Trophoblast cell (in vitro differentiated cells and primary cell): ENCODE data around the gene CCNDBP1.

Source experiments
- DNase-seq, 2 donors: peaks; one replicate each; pipeline ENCODE4 v3.0.0-alpha.2; 2016
- H2AFZ ChIP-seq: 2 replicates; pipeline ENCODE4 v1.6.1; 2013; ENCODE audit warnings: low read length, moderate library complexity, mild to moderate bottlenecking; ENCODE audit not compliant: insufficient read depth, poor library complexity
- H2AK5ac ChIP-seq: 2 replicates; pipeline ENCODE4 v1.6.1; 2013; ENCODE audit warnings: mild to moderate bottlenecking, low read length
- H2BK120ac ChIP-seq: 2 replicates; pipeline ENCODE4 v1.6.1; 2013; ENCODE audit warnings: low read length, mild to moderate bottlenecking, moderate library complexity; ENCODE audit not compliant: insufficient read depth, poor library complexity
- H2BK12ac ChIP-seq: 2 replicates; pipeline ENCODE4 v1.6.1; 2013; ENCODE audit warnings: mild to moderate bottlenecking, low read length, moderate library complexity
- H2BK5ac ChIP-seq: 2 replicates; pipeline ENCODE4 v1.6.1; 2013; ENCODE audit warnings: low read length, low read depth, moderate library complexity, mild to moderate bottlenecking; ENCODE audit not compliant: poor library complexity
- H3K14ac ChIP-seq: 2 replicates; pipeline ENCODE4 v1.6.1; 2013; ENCODE audit warnings: mild to moderate bottlenecking, low read length
- H3K18ac ChIP-seq: 2 replicates; pipeline ENCODE4 v1.6.1; 2013; ENCODE audit warnings: mild to moderate bottlenecking, low read length
- H3K23ac ChIP-seq: 2 replicates; pipeline ENCODE4 v1.6.1; 2013; ENCODE audit warnings: low read length
- H3K27ac ChIP-seq: 2 replicates; pipeline ENCODE4 v1.5.1; 2013; ENCODE audit warnings: low read depth, mild to moderate bottlenecking, inconsistent platforms, low read length, moderate library complexity
- H3K27me3 ChIP-seq: 2 replicates; pipeline ENCODE4 v1.6.1; 2013; ENCODE audit warnings: inconsistent platforms, mild to moderate bottlenecking, low read length, moderate library complexity; ENCODE audit not compliant: insufficient read depth
- H3K36me3 ChIP-seq, 2 experiments: 1 replicate in 1 of 2; 2 replicates in 1 of 2; pipeline ENCODE4 v1.6.1; 2013; ENCODE audit warnings: low read length in 2 of 2, mild to moderate bottlenecking in 2 of 2, moderate library complexity in 1 of 2; ENCODE audit not compliant: insufficient read depth in 2 of 2, control insufficient read depth in 1 of 2
- H3K4ac ChIP-seq: 2 replicates; pipeline ENCODE4 v1.6.1; 2013; ENCODE audit warnings: low read depth, mild to moderate bottlenecking, low read length, moderate library complexity
- H3K4me1 ChIP-seq, 2 experiments: 1 replicate in 1 of 2; 2 replicates in 1 of 2; pipeline ENCODE4 v1.6.1; 2013; ENCODE audit warnings: low read length in 2 of 2, mild to moderate bottlenecking in 2 of 2, moderate library complexity in 1 of 2; ENCODE audit not compliant: insufficient read depth in 2 of 2, control insufficient read depth in 1 of 2
- H3K4me2 ChIP-seq: 2 replicates; pipeline ENCODE4 v1.6.1; 2013; ENCODE audit warnings: inconsistent platforms, mild to moderate bottlenecking, low read length, moderate library complexity
- H3K4me3 ChIP-seq: 2 replicates; pipeline ENCODE4 v1.5.1; 2013; ENCODE audit warnings: mild to moderate bottlenecking, low read depth, low read length, inconsistent platforms
- H3K79me1 ChIP-seq: one replicate; pipeline ENCODE4 v1.6.1; 2013; ENCODE audit warnings: low read length
- H3K79me2 ChIP-seq: 2 replicates; pipeline ENCODE4 v1.6.1; 2013; ENCODE audit warnings: low read length, mild to moderate bottlenecking; ENCODE audit not compliant: control insufficient read depth, insufficient read depth, poor library complexity
- H3K9ac ChIP-seq: 2 replicates; pipeline ENCODE4 v1.6.1; 2013; ENCODE audit warnings: mild to moderate bottlenecking, low read length
- H3K9me3 ChIP-seq: 2 replicates; pipeline ENCODE4 v1.6.1; 2013; ENCODE audit warnings: low read depth, mild to moderate bottlenecking, control low read depth, inconsistent platforms, low read length; ENCODE audit not compliant: insufficient read depth
- H4K12ac ChIP-seq: 2 replicates; pipeline ENCODE4 v1.6.1; 2013; ENCODE audit warnings: low read depth, mild to moderate bottlenecking, low read length, moderate library complexity
- H4K8ac ChIP-seq: 2 replicates; pipeline ENCODE4 v1.6.1; 2013; ENCODE audit warnings: low read depth, mild to moderate bottlenecking, low read length, moderate library complexity
- H4K91ac ChIP-seq: one replicate; pipeline ENCODE4 v1.6.1; 2013; ENCODE audit warnings: low read depth, mild to moderate bottlenecking, low read length, moderate library complexity
- WGBS: extraction: QIAGEN DNeasy Blood & Tissue Kit; methylation state at CpG from one replicate; pipeline ENCODE4 v1.1.7; 2013; ENCODE audit warnings: missing lambda C conversion rate; ENCODE audit not compliant: insufficient read length, insufficient coverage; ENCODE audit errors: extremely low coverage; 5-methylcytosine and 5-hydroxymethylcytosine counted together

CCNDBP1 gene

DNA sequence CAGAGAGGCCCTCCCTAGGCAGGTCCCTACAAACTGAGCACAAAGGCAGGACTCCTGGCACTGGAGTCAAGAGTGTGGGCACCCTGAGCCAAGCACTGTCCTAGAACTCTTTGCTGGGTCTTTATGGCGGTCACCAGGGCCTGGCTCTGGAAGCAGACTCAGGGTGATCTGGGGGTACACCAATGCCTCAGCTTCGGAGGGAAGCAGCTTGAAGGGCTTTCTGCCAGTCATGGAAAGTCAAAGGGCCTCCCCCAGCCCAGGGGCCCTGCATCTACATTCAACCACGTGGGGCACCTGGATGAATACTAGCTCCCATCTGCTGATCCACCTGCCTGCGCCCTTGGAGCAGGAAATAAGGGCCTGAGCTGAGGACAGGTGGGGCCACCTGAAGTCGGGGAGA is 28.3 kb downstream of the CCNDBP1 start:
- Histone ChIP-seq H3K4me3 (no peak overlapping the region), H2BK12ac (no peak overlapping the region), H4K12ac (no peak overlapping the region), H3K4me2 (no peak overlapping the region), H3K79me1 (no peaks in the 10 kb centered on the region), H3K36me3 (no peaks in the 10 kb centered on the region), H4K91ac (no peak overlapping the region), H3K23ac (no peak overlapping the region), H2AK5ac (no peak overlapping the region), H3K4ac (no peak overlapping the region), H2BK120ac (no peak overlapping the region), H2BK5ac (no peak overlapping the region), H3K18ac (no peak overlapping the region), H3K9ac (no peak overlapping the region), H3K27me3 (no peaks in the 10 kb centered on the region), H3K14ac (no peak overlapping the region), H4K8ac (no peak overlapping the region), H2AFZ (no peak overlapping the region), H3K79me2 (no peaks in the 10 kb centered on the region), H3K9me3 (no peaks in the 10 kb centered on the region), H3K4me1 (no peaks in the 10 kb centered on the region), H3K27ac (no peak overlapping the region)
- no CpG with 5 or more reads among the region's 5 CpGs for WGBS
- no peak for DNase-seq

DNA sequence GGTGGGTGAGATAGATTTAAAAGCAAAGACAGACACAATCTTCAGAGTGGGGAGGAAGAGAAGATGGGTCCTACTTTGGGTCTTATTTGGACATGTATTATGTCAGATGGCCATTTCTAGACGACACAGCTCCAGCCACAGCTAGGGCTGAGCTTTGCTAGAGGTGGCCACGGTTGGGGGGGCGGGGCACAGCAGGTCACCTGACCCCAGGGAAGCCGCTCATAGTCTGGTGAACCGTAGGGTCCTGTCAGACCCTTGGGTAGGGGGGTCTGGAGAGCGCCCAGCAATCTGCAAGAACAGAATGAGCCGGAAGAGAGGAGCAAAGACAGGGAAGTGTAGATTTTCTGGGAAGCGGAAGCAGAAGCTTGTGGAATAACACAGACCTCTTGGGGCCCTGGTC is 29.0 kb downstream of the CCNDBP1 start:
- Histone ChIP-seq H3K14ac (no peak overlapping the region), H2AK5ac (no peak overlapping the region), H3K4me3 (no peak overlapping the region), H2BK12ac (no peak overlapping the region), H4K12ac (no peak overlapping the region), H4K91ac (no peak overlapping the region), H3K4me1 (no peaks in the 10 kb centered on the region), H3K9me3 (no peaks in the 10 kb centered on the region), H3K4ac (no peak overlapping the region), H3K9ac (no peak overlapping the region), H3K79me1 (no peaks in the 10 kb centered on the region), H3K27ac (no peak overlapping the region), H3K27me3 (no peaks in the 10 kb centered on the region), H2BK5ac (no peak overlapping the region), H3K4me2 (no peak overlapping the region), H2BK120ac (no peak overlapping the region), H2AFZ (no peak overlapping the region), H3K23ac (no peak overlapping the region), H3K18ac (no peak overlapping the region), H4K8ac (no peak overlapping the region), H3K36me3 (no peaks in the 10 kb centered on the region), H3K79me2 (no peaks in the 10 kb centered on the region)
- no peak for DNase-seq
- no CpG with 5 or more reads among the region's 8 CpGs for WGBS

GRCh38 chr15:43214592-43215295 is 29.5 kb downstream of the CCNDBP1 start:
- Histone ChIP-seq H2AK5ac (no peak overlapping the region), H3K79me2 (no peaks in the 10 kb centered on the region), H3K9ac (no peak overlapping the region), H3K14ac (no peak overlapping the region), H3K4me3 (no peak overlapping the region), H4K8ac (no peak overlapping the region), H3K27ac (no peak overlapping the region), H3K4me2 (no peak overlapping the region), H4K12ac (no peak overlapping the region), H3K4me1 (no peaks in the 10 kb centered on the region), H4K91ac (no peak overlapping the region), H3K27me3 (no peaks in the 10 kb centered on the region), H3K18ac (no peak overlapping the region), H3K36me3 (no peaks in the 10 kb centered on the region), H3K9me3 (no peaks in the 10 kb centered on the region), H2BK5ac (no peak overlapping the region), H3K23ac (no peak overlapping the region), H2BK120ac (no peak overlapping the region), H2AFZ (no peak overlapping the region), H2BK12ac (no peak overlapping the region), H3K79me1 (no peaks in the 10 kb centered on the region), H3K4ac (no peak overlapping the region)
- DNase-seq, result no peak
- no CpG with 5 or more reads among the region's 6 CpGs for WGBS

GRCh38 chr15:43215961-43216360 is 30.8 kb downstream of the CCNDBP1 start:
- Histone ChIP-seq H3K36me3 (no peaks in the 10 kb centered on the region), H3K18ac (no peak overlapping the region), H3K23ac (no peak overlapping the region), H3K4me1 (no peaks in the 10 kb centered on the region), H3K27ac (no peak overlapping the region), H4K12ac (no peak overlapping the region), H3K4me3 (no peak overlapping the region), H2BK120ac (no peak overlapping the region), H3K79me1 (no peaks in the 10 kb centered on the region), H2BK12ac (no peak overlapping the region), H4K91ac (no peak overlapping the region), H3K4ac (no peak overlapping the region), H3K4me2 (no peak overlapping the region), H3K9ac (no peak overlapping the region), H3K14ac (no peak overlapping the region), H3K9me3 (no peaks in the 10 kb centered on the region), H2AFZ (no peak overlapping the region), H3K27me3 (no peaks in the 10 kb centered on the region), H2AK5ac (no peak overlapping the region), H3K79me2 (no peaks in the 10 kb centered on the region), H2BK5ac (no peak overlapping the region), H4K8ac (no peak overlapping the region)
- peak; percentile 60 to 72 for DNase-seq
- no CpG with 5 or more reads among the region's 7 CpGs for WGBS
